ENCODE results near the gene DMWD.
"Not testable (repeated sequence)": the region's sequence is repeated elsewhere in the genome, so short reads cannot be mapped to it uniquely, and the experiment has no call there.

DMWD gene

DNA sequence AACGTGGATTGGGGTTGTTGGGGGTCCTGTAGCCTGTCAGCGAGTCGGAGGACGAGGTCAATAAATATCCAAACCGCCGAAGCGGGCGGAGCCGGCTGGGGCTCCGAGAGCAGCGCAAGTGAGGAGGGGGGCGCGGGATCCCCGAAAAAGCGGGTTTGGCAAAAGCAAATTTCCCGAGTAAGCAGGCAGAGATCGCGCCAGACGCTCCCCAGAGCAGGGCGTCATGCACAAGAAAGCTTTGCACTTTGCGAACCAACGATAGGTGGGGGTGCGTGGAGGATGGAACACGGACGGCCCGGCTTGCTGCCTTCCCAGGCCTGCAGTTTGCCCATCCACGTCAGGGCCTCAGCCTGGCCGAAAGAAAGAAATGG lies 22.8 kb downstream of the DMWD start:
- DNase-seq, result peak; percentile 28 to 44 (median 39)

DNA sequence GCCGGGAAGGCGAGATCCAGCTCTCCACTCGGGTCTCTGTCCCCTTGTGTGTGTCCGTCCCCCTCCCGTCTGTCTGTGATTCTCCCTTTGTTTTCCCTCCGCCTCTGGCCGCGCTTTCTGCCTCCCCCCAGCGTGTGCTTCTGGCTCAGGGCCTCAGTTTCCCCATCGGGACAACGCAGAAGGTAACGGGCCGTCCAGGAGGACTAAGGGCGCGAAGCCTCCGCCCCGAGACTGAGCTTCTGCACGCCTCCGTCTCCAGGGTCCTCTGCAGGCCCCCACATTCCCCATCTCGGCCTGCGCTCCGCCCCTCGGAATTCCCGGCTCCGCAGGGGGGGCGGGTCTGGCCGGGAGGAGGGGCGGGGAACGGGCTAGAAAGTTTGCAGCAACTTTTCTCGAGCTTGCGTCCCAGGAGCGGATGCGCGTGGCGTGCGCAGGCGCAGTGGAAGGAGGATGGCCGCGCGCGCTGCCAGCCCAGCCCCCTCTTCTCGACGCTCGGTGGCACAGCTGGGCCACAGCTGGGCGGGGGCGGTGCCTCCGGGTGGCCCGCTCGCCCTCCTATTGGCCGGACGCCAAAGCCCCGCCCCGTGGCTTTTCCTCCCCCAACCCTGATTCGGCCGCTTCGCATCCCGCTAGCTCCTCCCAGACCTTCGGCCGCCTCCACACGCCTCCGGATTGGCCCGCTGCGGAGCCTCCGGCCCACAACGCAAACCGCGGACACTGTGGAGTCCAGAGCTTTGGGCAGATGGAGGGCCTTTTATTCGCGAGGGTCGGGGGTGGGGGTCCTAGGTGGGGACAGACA lies 23.5 kb downstream of the DMWD start, which contains the start of gene SIX5:
Gene SIX5, minus strand, starts transcription at position 269 of the 799 bp plus-strand sequence. CDS start 408 bp downstream, outside the sequence.
- DNase-seq, result peak; percentile 97 to 99 (median 98)

DNA sequence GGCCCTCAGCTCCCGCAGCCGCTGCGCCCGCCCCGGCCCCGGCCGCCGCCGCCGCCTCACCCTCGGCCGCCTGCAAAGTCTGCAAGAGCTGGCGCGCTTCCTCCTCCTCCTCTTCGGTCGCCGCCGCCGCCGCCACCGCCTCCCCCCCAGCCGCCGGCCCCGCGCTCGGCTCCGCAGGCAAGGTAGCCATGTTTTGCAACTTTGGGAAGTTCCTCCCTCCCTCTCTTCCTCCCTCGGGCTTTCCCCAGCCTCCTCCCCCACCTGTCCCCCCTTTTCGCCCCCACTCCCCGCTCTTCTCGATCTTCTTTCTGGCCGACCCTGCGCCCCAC lies 24.0 kb downstream of the DMWD start:
- DNase-seq, result peak; percentile 66 to 83 (median 69)

DNA sequence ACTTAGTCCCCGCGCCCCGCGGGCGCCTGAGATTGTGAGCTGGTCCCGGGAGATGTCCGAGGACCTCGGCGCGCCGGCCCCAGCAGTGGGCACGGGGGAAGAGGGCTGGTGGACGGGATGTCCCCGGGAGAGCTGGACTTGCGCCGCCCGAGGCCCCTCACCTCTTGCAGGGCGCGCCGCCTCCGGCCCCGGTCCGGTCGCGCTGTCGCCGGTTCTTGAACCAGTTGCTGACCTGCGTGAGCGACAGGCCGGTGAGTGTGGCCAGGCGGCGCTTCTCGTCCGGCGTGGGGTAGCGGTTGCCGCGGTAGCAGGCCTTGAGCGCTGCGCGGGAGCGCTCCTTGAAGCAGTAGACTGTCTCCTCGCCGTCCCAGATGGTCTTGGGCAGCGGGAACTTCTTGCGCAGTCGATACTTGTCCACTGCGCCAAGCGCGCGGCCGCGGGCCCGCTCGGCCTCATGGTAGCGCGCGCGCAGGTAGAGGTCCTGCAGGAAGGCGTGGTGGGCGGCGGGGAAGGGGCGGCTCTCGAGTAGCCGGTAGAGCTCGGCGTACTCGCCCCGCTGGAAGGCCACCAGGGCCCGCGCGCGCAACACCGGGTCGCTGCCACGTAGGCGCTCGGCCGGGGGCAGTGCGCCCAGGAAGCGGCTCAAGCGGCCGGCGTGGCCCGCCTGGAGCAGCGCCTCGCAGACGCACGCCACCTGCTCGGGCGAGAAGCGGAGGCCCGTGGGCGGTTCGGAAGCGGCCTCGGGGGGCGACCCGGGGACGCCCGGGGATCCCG lies 24.6 kb downstream of the DMWD start:
- peak; percentile 22 to 59 (median 36) for DNase-seq

DNA sequence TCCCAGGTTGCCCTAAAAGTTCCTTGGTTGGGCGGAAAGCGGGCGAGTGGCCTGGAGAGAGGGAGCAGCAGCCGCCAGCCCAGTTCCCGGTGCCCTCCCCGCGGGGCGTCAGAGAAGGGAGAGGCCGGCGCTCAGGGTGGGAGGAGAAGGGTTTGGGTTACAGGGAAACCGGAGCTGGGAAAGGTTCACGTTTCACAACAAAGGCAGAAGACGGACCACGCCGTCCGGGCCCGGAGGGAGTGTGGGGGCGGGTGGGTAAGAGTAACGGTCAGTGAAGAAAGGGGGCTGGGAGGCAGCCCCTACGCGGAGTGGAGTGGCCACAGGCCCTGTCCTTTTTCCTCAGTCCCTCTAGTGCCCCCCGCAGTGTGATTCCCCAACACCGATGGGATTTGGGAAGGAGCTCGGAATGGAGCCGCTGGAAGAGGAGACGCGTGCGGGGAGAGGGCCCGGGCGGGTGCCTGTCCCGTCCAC lies 25.2 kb downstream of the DMWD start:
- peak in 1 of 3 donors; percentile 23 for DNase-seq

DNA sequence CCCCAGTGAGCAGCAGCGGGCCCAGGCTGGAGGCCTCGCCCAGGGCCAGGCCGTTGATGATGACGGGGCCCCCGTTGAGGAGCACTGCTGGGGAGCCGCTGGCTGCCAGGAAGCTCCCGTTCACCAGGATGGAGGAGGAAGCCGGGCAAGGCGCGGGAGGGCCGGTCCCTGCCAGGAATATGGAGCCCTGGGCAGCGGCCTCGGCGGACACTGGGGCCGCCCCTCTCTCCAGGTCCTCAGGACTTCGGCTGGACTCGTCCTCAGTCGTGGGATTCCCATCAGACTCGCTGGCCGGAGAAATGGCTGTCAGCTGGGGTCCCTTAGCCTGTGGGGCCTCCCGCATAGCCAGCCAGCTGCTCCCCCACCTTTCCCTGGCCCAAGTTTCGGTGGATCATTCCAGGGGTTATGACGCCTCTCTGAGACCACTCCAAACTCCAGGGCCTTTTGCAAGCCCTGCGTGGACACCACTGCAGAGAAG lies 25.7 kb downstream of the DMWD start:
- no peak for DNase-seq

DNA sequence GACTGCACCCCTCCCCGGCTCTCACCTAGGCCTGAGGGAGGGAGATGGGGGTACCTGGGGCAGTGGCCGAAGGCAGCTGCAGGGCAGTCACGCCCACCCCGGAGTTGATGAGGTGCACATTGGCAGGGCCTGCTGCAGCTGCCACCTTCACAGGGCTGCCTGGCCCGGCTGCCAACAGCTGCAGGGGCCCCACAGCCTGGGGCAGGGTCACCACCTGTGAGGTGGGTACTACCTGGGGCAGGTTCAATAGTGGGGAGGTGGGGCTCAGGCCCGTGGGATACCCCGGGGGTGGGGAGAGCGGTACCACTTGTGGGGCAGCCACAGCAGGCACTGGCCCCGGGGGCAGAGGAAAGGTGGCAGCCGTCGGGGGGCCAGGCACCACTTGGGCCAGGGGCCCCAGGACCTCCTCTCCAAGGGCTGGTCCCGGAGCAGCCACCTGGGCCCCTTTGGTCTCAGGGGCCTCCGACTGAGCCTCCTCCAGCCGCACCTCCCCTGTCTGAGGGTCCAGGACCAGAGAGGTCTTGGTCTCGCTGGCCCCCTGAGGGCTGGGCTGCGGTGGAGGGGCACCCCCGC lies 26.3 kb downstream of the DMWD start:
- DNase-seq, result no peak

DNA sequence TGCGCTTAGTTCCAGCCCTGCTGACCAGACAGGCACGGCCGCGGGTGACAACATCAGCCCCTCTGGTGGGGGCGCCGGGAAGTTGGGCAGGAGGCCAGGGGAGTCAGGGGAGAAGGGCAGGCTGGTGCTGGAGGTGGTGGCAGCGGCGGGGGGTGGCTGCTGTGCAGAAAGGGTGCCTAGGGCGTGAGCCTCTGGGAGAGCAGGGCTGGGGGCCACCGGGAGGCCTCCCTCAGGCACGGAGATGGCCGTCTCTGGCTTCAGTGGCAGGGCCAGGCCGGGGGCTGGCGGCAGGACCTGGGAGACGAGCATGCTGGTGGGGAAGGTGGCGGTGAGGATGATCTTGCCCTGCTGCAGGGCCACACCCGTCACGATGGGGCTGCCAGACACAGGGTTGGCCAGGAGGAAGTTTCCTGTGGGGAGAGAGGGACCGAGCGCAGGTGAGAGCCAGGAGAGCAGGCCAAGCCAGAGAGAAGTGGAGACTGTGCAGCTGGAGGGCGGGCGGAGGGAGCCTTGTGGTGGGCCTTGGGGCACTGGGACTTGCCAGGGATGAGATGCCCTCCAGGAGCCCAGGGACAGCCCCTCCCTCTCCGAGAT lies 26.8 kb downstream of the DMWD start:
- no peak for DNase-seq

DNA sequence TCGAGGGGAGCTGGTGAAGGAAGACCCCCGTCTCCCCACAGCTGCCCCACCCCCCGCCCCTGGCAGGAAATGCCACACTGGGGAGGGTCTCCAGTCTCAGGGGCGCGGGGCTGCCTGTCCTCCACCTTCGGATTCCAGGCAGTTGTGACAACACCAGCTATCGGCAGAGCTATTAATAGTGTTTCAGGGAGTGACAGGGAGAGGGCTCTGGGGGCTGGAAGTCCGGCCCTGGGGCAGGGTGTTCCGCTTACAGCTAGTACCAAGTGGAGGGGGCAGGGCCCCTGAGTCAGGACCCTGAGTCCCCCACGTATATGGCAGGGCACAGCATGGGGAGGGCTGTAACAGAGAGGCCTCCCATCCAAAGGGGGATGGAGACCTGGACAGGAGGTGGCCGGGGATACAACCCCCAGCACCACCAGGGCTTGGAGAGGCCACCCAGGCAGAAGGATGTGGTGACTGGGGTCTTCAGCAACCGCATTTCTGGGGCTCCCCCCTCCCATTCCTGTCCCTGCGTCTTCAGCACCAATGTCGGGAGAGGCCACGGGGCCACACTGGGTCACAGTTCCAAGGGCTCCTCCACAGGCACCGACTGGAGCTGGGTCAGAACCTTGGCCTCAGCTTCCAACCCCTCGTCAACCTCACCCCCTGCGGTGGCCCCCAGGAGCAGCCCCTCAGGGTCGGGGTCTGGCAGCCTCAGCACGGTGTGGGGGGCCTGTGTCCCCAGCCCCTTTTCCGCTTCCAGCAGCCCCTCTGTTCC lies 27.5 kb downstream of the DMWD start:
- DNase-seq, result no peak

DNA sequence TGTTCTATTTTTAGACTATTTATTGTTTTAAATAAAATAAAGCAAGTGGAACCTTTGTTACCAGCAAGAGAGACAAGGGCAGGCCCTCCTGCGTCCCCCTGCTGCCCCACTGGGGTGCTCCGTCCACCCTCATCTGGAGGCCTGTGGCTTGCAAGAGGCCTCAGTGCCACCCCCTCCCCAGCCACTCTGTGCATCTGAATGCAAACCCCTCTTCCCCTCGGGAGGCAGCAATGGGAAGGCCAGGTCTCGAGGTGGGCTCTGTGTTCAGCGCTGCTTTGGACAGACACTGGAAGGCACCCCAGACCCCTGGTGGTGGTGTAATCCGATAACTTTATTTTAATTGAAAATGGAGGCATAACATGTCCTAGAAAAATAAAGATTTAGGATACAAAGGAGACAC lies 28.2 kb downstream of the DMWD start:
- DNase-seq, result no peak

DNA sequence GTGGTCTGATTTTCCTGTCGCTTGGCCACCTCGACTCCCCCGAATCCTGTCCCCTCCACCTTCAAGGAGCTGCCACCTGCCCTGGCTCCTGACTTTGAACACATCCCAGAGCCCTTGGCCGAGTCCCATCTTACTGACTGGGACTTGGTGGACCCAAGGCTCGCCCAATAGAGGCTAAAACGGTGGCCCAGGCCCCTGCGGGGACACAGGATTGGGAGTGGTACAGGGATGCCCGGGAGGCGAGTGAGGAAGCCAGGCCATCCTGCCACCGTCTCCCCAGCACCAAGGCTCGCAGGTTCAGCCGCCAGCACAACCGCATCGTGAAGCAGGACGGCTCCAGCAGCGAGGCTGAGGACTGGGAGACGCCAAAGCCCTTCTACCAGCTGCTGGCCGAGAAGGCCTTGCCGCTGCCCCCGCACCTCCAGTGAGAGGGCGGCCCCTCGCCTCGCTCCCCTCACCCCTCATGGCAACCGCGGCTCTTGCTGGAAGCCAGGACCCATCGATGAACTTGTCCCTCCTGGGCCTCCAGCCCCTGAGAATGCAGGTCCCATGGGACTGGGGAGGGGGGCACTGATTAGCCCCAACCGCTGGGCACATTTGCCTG lies 28.9 kb downstream of the DMWD start:
- DNase-seq, result no peak

DNA sequence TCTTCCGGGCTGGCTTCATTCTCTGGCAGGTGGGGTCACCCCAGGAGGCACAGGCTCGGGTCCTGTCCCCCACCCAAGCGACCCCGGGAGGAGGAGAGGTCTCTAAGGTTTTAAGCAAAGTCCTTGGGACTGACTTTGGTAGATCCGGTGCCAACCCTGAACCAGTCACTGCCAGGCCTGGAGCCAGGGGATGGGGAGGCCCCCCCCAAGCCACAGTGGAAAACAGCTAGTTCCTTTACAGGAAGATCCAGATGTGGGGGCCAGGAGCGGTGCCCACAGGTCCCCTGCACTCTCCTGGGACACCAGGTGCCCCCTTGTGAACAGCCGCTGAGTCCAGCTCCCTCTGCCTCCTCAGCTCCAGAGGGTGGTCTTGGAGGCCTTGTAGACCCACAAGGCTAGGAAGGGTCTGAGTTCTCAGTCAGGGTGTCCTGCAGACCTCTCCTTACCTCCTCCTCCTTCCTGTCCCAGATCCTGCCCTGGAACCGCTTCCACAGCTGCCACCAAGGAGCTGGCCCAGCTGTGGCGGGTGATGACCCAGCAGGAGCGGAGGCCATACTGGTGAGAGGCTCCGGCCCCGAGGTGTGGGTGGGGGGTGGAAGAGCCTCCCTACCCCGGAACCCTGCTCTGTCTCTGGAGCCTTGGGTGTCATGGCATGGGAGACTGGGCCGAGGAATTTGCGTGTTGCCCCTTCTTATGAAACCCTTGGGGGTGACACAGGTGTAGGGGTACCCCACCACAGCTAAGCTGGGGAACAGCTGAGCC lies 29.6 kb downstream of the DMWD start:
- no peak for DNase-seq

DNA sequence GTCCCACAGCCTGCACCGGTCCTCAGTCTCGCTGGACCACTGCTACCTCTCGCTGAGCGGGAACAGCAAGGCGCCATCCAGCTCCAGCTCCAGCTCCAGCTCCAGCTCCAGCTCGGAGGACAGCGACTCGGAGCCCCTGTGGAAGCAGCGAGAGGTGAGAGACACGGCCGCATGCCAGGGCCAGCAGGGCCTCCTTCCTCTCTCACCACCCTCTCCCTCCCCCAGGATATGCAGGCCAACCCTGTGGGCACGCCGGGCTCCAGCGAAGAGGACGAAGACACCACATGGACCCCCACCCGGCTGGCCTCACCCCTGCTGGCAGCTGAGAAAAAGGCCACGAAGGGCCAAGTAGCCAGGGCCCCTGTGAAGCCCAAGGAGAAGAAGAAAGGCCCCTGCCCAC lies 30.9 kb downstream of the DMWD start:
- no peak for DNase-seq

DNA sequence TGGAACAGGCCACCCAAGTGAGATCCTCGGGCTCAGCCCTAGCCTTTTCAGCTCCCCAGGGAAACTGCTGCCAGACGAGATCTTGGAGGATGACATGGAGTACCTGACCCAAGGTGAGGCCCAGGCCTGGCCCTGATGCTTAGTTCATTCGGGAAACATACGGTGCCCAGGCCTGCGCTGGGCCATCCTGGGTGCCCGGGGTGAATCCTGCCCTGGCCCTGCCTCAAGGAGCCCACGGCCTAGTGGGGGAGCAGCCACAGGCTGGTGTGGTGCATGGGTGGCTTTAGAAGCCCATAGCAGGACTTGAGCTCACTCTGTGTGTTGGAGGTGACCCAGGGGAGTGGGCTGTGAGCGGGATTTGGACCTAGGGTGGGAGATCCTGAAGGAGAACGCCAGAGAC lies 33.7 kb downstream of the DMWD start:
- no peak for DNase-seq

DNA sequence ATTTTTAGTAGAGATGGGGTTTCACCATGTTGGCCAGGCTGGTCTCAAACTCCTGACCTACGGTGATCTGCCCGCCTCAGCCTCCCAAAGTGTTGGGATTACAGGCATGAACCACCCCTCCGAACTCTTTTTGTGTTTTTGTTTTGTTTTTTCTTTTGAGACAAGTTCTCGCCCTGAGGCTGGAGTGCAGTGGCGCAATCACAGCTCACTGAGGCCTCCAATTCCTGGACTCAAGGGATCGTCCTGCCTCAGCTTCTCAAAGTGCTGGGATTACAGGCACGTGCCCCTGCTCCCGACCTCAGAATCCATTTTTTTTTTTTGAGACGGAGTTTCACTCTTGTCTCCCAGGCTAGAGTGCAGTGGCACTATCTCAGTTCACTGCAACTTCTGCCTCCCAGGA lies 35.0 kb downstream of the DMWD start:
- no peak for DNase-seq

DNA sequence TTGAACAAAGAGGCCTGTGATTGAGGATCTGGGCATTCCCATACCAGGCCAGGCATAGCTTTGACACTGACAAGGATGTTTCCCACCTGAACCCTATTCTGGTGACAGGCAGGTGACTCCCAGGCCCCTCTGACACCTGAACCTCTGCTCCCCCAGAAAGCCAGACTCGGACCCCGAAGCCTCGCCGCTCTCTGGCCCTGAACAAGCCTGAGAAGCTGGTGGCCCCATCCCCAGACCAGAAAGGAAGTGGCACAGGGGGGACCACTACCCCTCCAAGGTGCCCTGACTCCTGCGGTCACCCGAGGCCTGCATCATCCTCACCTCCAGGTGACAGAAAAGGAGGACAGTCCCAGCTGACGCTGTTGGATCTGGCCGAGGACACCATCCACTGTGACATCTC lies 38.3 kb downstream of the DMWD start:
- no peak for DNase-seq

DNA sequence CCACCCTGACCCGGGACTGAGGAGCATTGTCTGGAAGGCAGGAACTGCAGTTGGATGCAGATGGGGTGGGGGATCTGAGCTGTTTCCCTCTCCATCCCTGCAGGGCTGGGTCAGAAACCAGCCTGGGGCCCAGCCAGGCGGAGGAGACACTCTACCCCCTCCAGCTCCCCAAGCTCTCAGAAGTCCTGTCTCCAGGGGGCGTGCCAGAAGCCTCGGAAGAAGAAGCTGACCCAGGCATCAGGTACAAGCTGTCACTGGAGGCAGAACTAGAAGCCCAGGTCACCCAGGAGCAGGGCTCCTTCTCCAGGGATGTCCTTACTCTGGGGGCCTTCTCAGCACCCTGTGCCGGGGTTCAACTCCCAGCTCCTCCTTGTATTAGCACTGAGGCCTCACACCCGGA lies 39.1 kb downstream of the DMWD start:
- no peak for DNase-seq

DNA sequence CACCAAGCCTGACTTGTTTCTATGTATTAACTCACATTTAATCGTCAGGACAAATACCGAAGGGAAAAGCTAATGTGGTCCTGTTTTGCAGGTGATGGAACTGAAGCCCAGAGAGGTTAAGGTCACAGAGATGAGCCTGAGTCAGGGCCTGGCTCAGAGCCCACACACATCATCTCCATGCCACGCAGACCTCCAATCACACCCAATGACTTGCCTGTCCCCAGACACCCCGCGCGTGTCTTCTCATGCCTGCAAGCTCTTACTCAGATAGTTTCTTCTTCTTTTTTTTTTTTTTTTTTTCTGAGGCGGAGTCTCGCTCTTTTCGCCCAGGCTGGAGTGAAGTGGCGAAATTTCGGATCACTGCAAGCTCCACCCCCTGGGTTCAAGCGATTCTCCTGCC lies 40.0 kb downstream of the DMWD start:
- DNase-seq, result peak; percentile 23 to 29 (median 28)

DNA sequence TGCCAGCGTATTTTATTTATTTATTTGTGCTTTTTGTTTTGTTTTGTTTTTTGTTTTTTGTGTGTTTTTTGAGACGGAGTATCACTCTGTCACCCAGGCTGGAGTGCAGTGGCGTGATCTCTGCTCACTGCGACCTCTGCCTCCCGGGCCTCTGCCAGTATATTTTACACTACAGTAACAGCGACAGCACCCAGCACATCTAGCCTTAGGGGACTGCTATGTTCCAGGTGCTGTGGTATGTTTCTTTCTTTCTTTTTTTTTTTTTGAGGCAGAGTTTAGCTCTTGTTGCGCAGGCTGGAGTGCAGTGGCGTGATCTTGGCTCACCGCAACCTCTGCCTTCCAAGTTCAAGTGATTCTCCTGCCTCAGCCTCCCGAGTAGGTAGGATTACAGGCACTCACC lies 41.2 kb downstream of the DMWD start:
- DNase-seq, result not testable (repeated sequence)

DNA sequence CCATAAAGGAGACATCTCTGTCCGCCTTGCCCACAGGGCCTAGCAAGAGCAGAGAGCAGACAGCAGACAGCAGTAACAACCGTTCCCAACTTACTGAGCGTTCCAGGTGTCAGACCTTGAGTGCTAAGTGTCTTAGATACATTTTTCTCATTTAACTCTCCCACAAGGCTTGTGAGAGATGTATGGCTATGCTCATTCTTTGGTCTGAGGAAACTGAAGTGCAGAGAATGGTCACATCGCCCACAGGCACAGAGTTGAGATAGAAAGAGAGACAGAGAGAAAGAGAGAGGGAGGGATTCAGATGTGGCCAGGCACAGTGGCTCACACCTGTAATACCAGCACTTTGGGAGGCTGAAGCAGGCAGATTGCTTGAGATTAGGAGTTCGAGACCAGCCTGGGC lies 45.1 kb downstream of the DMWD start:
- DNase-seq, result no peak

DNA sequence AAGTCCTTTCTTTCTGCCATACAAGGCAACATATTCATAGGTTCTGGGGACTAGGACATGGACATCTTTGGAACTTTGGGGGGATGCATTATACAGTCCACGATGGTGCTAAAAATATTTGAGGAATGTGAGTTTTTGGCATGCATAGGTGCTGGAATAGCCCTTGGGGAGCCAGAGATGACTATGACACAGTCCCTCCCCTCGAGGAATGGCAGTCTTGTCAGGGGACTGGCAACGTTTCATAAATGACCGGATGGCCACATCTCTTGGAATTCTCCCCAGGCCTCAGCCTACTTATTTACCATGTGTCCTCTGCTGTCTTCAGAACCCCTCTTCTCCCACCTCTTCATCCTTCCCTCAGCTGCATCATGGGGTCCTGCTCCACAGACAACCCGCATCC lies 45.8 kb downstream of the DMWD start:
- DNase-seq, result no peak
